H9 (cell line): ENCODE measurements around the gene BIRC6. TPM values are rescaled to one million over a fixed set of nuclear protein-coding genes. Genes with fewer than 3 reads are reported as not detected.

Experiments
- DNase-seq: peaks from one replicate; pipeline ENCODE4 v3.0.0-alpha.2; 2017
- H2AFZ ChIP-seq: one replicate; pipeline ENCODE4 v1.6.1; 2013; ENCODE audit warnings: mild to moderate bottlenecking, low read length, control low read depth, moderate library complexity
- H2AK5ac ChIP-seq: 2 replicates; pipeline ENCODE4 v1.6.1; 2013; ENCODE audit warnings: low read length, control low read depth, mixed read lengths; ENCODE audit not compliant: insufficient read length
- H2BK120ac ChIP-seq: one replicate; pipeline ENCODE4 v1.6.1; 2013; ENCODE audit warnings: low read depth, mild to moderate bottlenecking, low read length, control low read depth, inconsistent platforms; ENCODE audit not compliant: poor library complexity, severe bottlenecking
- H2BK12ac ChIP-seq: 2 replicates; pipeline ENCODE4 v1.6.1; 2013; ENCODE audit warnings: low read length, control low read depth, mixed read lengths, low read depth; ENCODE audit not compliant: insufficient read length
- H2BK15ac ChIP-seq: 2 replicates; pipeline ENCODE4 v1.6.1; 2013; ENCODE audit warnings: low read depth, low read length, control low read depth
- H2BK20ac ChIP-seq: one replicate; pipeline ENCODE4 v1.6.1; 2013; ENCODE audit warnings: low read depth, mild to moderate bottlenecking, low read length, control low read depth, inconsistent platforms; ENCODE audit not compliant: poor library complexity, severe bottlenecking
- H2BK5ac ChIP-seq: 2 replicates; pipeline ENCODE4 v1.6.1; 2013; ENCODE audit warnings: low read length, control low read depth, mixed read lengths; ENCODE audit not compliant: insufficient read length
- H3K14ac ChIP-seq: 2 replicates; pipeline ENCODE4 v1.6.1; 2013; ENCODE audit warnings: low read length, control low read depth; ENCODE audit not compliant: insufficient read depth
- H3K18ac ChIP-seq: 2 replicates; pipeline ENCODE4 v1.6.1; 2013; ENCODE audit warnings: low read depth, mild to moderate bottlenecking, mixed read lengths, low read length, control low read depth; ENCODE audit not compliant: insufficient read length
- H3K23ac ChIP-seq: 2 replicates; pipeline ENCODE4 v1.6.1; 2013; ENCODE audit warnings: low read length, control low read depth, mixed read lengths, low read depth; ENCODE audit not compliant: insufficient read length
- H3K23me2 ChIP-seq: 2 replicates; pipeline ENCODE4 v1.6.1; 2013; ENCODE audit warnings: low read depth, mild to moderate bottlenecking, mixed read lengths, low read length, control low read depth; ENCODE audit not compliant: insufficient read length, poor library complexity, severe bottlenecking
- H3K27ac ChIP-seq: 2 replicates; pipeline ENCODE4 v1.5.1; 2013; ENCODE audit warnings: low read length, control low read depth, mixed read lengths, low read depth; ENCODE audit not compliant: insufficient read length
- H3K27me3 ChIP-seq: 2 replicates; pipeline ENCODE4 v1.6.1; 2013; ENCODE audit warnings: low read length, control low read depth, inconsistent platforms; ENCODE audit not compliant: insufficient read depth
- H3K4ac ChIP-seq: 2 replicates; pipeline ENCODE4 v1.6.1; 2013; ENCODE audit warnings: low read depth, mild to moderate bottlenecking, control low read depth, inconsistent platforms, low read length, moderate library complexity
- H3K4me1 ChIP-seq: 2 replicates; pipeline ENCODE4 v1.6.1; 2013; ENCODE audit warnings: low read length, control low read depth, inconsistent platforms; ENCODE audit not compliant: insufficient read depth
- H3K4me2 ChIP-seq: 2 replicates; pipeline ENCODE4 v1.6.1; 2013; ENCODE audit warnings: low read length, control low read depth, mixed read lengths; ENCODE audit not compliant: insufficient read length, insufficient read depth
- H3K56ac ChIP-seq: 2 replicates; pipeline ENCODE4 v1.6.1; 2013; ENCODE audit warnings: low read depth, mild to moderate bottlenecking, mixed read lengths, low read length, control low read depth; ENCODE audit not compliant: insufficient read length
- H3K79me1 ChIP-seq: 2 replicates; pipeline ENCODE4 v1.6.1; 2013; ENCODE audit warnings: low read depth, mild to moderate bottlenecking, moderate library complexity, low read length, control low read depth, inconsistent platforms; ENCODE audit not compliant: insufficient read depth, poor library complexity, severe bottlenecking
- H3K79me2 ChIP-seq: 2 replicates; pipeline ENCODE4 v1.6.1; 2013; ENCODE audit warnings: low read length, control low read depth, inconsistent platforms; ENCODE audit not compliant: insufficient read depth
- H3K9ac ChIP-seq: 2 replicates; pipeline ENCODE4 v1.6.1; 2013; ENCODE audit warnings: low read length, control low read depth, mixed read lengths; ENCODE audit not compliant: insufficient read length; ENCODE audit errors: extremely low read depth
- H3K9me3 ChIP-seq: one replicate; pipeline ENCODE4 v1.6.1; 2013; ENCODE audit warnings: low read depth, low read length, inconsistent platforms; ENCODE audit not compliant: control insufficient read depth
- H3T11ph ChIP-seq: one replicate; pipeline ENCODE4 v1.6.1; 2013; ENCODE audit warnings: mild to moderate bottlenecking, low read length, control low read depth, inconsistent platforms
- H4K20me1 ChIP-seq: one replicate; pipeline ENCODE4 v1.6.1; 2013; ENCODE audit not compliant: control insufficient read depth, insufficient read length, insufficient read depth
- H4K5ac ChIP-seq: 2 replicates; pipeline ENCODE4 v1.6.1; 2013; ENCODE audit warnings: low read depth, mild to moderate bottlenecking, mixed read lengths, low read length, control low read depth; ENCODE audit not compliant: insufficient read length
- H4K8ac ChIP-seq: replicated peaks from 2 replicates; pipeline ENCODE4 v1.6.1; 2013; ENCODE audit warnings: low read length, control low read depth, mixed read lengths, low read depth; ENCODE audit not compliant: insufficient read length
- H4K91ac ChIP-seq: 2 replicates; pipeline ENCODE4 v1.6.1; 2013; ENCODE audit warnings: low read depth, mild to moderate bottlenecking, moderate library complexity, mixed read lengths, low read length, control low read depth; ENCODE audit not compliant: insufficient read length
- H3K27ac Mint-ChIP-seq, 3 experiments: 2 replicates in 2 of 3; 3 replicates in 1 of 3; pipeline ENCODE4 v1.8.0; 2020 to 2021; ENCODE audit warnings: mixed read lengths in 3 of 3, mild to moderate bottlenecking in 1 of 3, moderate library complexity in 1 of 3
- H3K27me3 Mint-ChIP-seq: 2 replicates; pipeline ENCODE4 v1.8.0; 2021; ENCODE audit warnings: low read depth, mild to moderate bottlenecking, moderate library complexity, mixed read lengths
- H3K36me3 Mint-ChIP-seq, 3 experiments: 2 replicates in 2 of 3; 3 replicates in 1 of 3; pipeline ENCODE4 v1.8.0; 2020 to 2021; ENCODE audit warnings: low read depth in 3 of 3, mixed read lengths in 3 of 3; ENCODE audit not compliant: insufficient read depth in 1 of 3
- H3K4me1 Mint-ChIP-seq, 2 experiments: 2 replicates each; pipeline ENCODE4 v1.8.0; 2020; ENCODE audit warnings: mixed read lengths in 2 of 2
- H3K4me3 Mint-ChIP-seq, 2 experiments: 2 replicates in 1 of 2; 3 replicates in 1 of 2; pipeline ENCODE4 v1.8.0; 2020 to 2021; ENCODE audit warnings: mild to moderate bottlenecking in 2 of 2, mixed read lengths in 2 of 2, moderate library complexity in 1 of 2
- H3K9me3 Mint-ChIP-seq, 2 experiments: 2 replicates in 1 of 2; 3 replicates in 1 of 2; pipeline ENCODE4 v1.8.0; 2020; ENCODE audit warnings: mild to moderate bottlenecking in 2 of 2, mixed read lengths in 2 of 2, moderate library complexity in 1 of 2
- CTCF ChIP-seq: fragments of 200-600 bp; sonication (generic); conservative IDR thresholded peaks from 3 replicates; pipeline ENCODE4 v1.8.0; 2021; ENCODE audit warnings: antibody characterized with exemption, mild to moderate bottlenecking
- WGBS: extraction: QIAGEN DNeasy Blood & Tissue Kit; methylation state at CpG from one replicate; pipeline ENCODE4 v1.1.7; 2013; ENCODE audit warnings: missing lambda C conversion rate, low lambda C conversion rate, mixed read lengths; ENCODE audit not compliant: insufficient read length; ENCODE audit errors: extremely low coverage; 5-methylcytosine and 5-hydroxymethylcytosine counted together
- total RNA-seq: library from RNA; stranded (reverse); gene quantifications from 2 replicates; pipeline ENCODE4 v1.2.1, GENCODE V29; 2021

Gene BIRC6
- total RNA-seq, 1 experiment from 2014 or later = 78.8 TPM

- Mint-ChIP-seq H3K4me1 (no peaks in the 10 kb centered on the region), H3K36me3 (peaks cover 17 to 74% (median 38%) of the 10 kb centered on the region in 3 experiments; a peak in 6 of 7 replicates), H3K9me3 (no peaks in the 10 kb centered on the region), H3K4me3 (no peak overlapping the region), H3K27ac (no peak overlapping the region), H3K27me3 (no peaks in the 10 kb centered on the region)
- no peak overlapping the region for H3T11ph ChIP-seq
- no peaks in the 10 kb centered on the region for H3K9me3 ChIP-seq
- H3K27me3 ChIP-seq = no peaks in the 10 kb centered on the region
- no peaks in the 10 kb centered on the region for H4K20me1 ChIP-seq
- no peak overlapping the region for H3K23ac ChIP-seq
- no peaks in the 10 kb centered on the region for H3K23me2 ChIP-seq
- no peak overlapping the region for H3K27ac ChIP-seq
- H2BK15ac ChIP-seq = no peak overlapping the region
- no peak overlapping the region for H3K18ac ChIP-seq
- H3K9ac ChIP-seq = no peak overlapping the region
- no peaks in the 10 kb centered on the region for H3K4me1 ChIP-seq
- H2BK5ac ChIP-seq = no peak overlapping the region
- H4K8ac ChIP-seq = no peak overlapping the region
- H4K5ac ChIP-seq = no peak overlapping the region
- no peak for DNase-seq
- H2BK12ac ChIP-seq = no peak overlapping the region
- no peak overlapping the region for H2BK120ac ChIP-seq
- 100% methylated on average over 3 of the region's 8 CpGs for WGBS
- no peaks in the 10 kb centered on the region for H3K79me2 ChIP-seq
- no peak for TF ChIP-seq CTCF
- H4K91ac ChIP-seq = no peak overlapping the region
- H3K79me1 ChIP-seq = no peaks in the 10 kb centered on the region
- H2AK5ac ChIP-seq = no peak overlapping the region
- H3K14ac ChIP-seq = no peak overlapping the region
- H3K4me2 ChIP-seq = no peak overlapping the region
- H2BK20ac ChIP-seq = no peak overlapping the region
- no peak overlapping the region for H2AFZ ChIP-seq
- no peak overlapping the region for H3K56ac ChIP-seq
- H3K4ac ChIP-seq = no peak overlapping the region
Observed at GRCh38 chr2:32478889-32479620, 122.2 kb downstream of the BIRC6 start.
